Activated B cell treated with CpG ODN at 0.5 μM for 24 hours (primary cell): Measurements from ENCODE around the gene AGAP2. TPM values are rescaled to one million over a fixed set of nuclear protein-coding genes. Genes with fewer than 3 reads are reported as not detected.

Experiments used
- ATAC-seq: fragments of 200-7000 bp; cut with Tn5 transposase; one replicate; pipeline ENCODE4 v1.10.0; 2021; ENCODE audit warnings: low read depth, mild to moderate bottlenecking, moderate library complexity
- CTCF ChIA-PET: fragments of 350-600 bp; sonication (Branson Sonifier 250); formaldehyde crosslinking; loops from one replicate; lab custom pipeline; 2021; ENCODE audit warnings: antibody characterized with exemption; lab: Charles Lee
- POLR2A ChIA-PET: fragments of 350-600 bp; sonication (Branson Sonifier 250); formaldehyde crosslinking; loops from one replicate; lab custom pipeline; 2021; ENCODE audit warnings: antibody characterized with exemption; lab: Charles Lee
- DNase-seq: peaks from one replicate; pipeline ENCODE4 v3.0.0; 2022
- H3K27ac Mint-ChIP-seq: one replicate; pipeline ENCODE4 v1.8.0; 2020; ENCODE audit warnings: mixed read lengths
- H3K27me3 Mint-ChIP-seq: one replicate; pipeline ENCODE4 v1.8.0; 2021; ENCODE audit warnings: mixed read lengths
- H3K36me3 Mint-ChIP-seq: one replicate; pipeline ENCODE4 v1.8.0; 2021; ENCODE audit warnings: low read depth, mixed read lengths
- H3K4me1 Mint-ChIP-seq: one replicate; pipeline ENCODE4 v1.8.0; 2021; ENCODE audit warnings: mixed read lengths
- H3K4me3 Mint-ChIP-seq: one replicate; pipeline ENCODE4 v1.8.0; 2020; ENCODE audit warnings: mild to moderate bottlenecking, mixed read lengths
- H3K9me3 Mint-ChIP-seq: one replicate; pipeline ENCODE4 v1.8.0; 2020; ENCODE audit warnings: mixed read lengths
- CTCF ChIP-seq: fragments of 200-600 bp; IDR thresholded peaks from one replicate; pipeline ENCODE4 v1.8.0; 2022; ENCODE audit warnings: antibody characterized with exemption, mild to moderate bottlenecking
- intact Hi-C: fragments of 100-400 bp; cut with micrococcal nuclease; formaldehyde crosslinking; loops from one replicate; pipeline ENCODE4 v1.15.1; 2024
- total RNA-seq: library from RNA; stranded (reverse); gene quantifications from 2 replicates; pipeline ENCODE4 v1.2.3, GENCODE V29; 2022

AGAP2 gene
- total RNA-seq, 1 donor from 2014 or later = 18.5 TPM

DNA sequence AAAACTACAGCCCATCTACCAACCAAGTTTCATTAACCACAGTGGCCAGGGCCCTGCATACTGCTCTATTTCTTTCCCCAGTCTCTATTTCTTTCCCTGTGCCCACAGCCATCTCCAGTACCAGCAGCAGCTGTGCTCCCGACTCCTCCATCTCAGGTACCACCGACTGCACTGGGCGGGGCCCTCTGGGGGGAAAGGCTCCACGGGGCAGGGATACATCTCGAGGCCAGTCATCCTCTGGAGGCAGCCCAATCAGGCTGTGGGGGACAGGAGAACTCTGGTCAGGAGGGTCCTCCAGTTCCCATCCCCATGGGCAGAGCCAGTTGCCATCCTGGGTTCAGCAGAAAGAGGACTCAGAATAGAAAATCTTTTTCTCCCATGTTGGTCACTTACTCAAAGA, 10.5 kb upstream of the AGAP2 start:
- peaks cover 60% of the 10 kb centered on the region for H3K36me3 Mint-ChIP-seq

DNA sequence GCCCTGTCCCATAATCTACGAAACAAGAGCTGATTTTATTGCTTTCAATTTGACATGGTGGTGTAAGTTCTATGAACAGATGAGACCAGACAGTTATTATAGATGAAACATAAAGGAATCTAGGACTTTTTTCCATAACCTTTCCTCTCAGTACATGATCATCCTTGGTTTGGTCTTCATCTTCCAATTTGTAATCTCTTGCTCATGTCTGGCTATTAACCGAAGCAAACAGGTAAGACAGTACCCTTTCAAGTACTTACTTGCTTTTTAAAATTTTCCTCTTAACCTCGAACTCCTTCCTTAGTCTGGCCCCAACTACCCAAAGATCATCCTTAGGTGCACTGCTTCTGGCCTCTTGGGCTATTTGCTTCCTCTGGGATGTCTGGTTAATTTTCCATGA, 7.5 kb upstream of the AGAP2 start:
- TF ChIP-seq CTCF = no peak
- Mint-ChIP-seq H3K36me3 (peaks cover 50% of the 10 kb centered on the region), H3K27me3 (no peaks in the 10 kb centered on the region), H3K4me3 (peak overlapping the region; percentile 86), H3K9me3 (no peaks in the 10 kb centered on the region), H3K4me1 (peaks cover 52% of the 10 kb centered on the region), H3K27ac (peak overlapping the region; percentile 89)
- ATAC-seq = no peak
- POLR2A ChIA-PET = interaction anchor here (1.4 to 2.7 kb wide), 3 partner anchors 8 to 52 kb away, joined by 4 to 28 read pairs (median 4); partner anchors contain the start of genes MARCHF9 and OS9
- intact Hi-C loops = no loop called here
- CTCF ChIA-PET = no interaction called here
- DNase-seq = no peak

More for the DNA sequence above, 10.5 kb upstream of the AGAP2 start:
- H3K27ac Mint-ChIP-seq = no peak overlapping the region
- DNase-seq (no peak), ATAC-seq (no peak)
- ChIA-PET CTCF (no interaction called here), POLR2A (interaction anchor here (0.6 to 0.7 kb wide), 2 partner anchors 638 to 1290 kb away, joined by 3 to 5 read pairs; partner anchors contain the start of gene STAT6)
- H3K4me3 Mint-ChIP-seq = no peak overlapping the region
- H3K9me3 Mint-ChIP-seq = no peaks in the 10 kb centered on the region
- intact Hi-C loops = no loop called here
- no peaks in the 10 kb centered on the region for H3K27me3 Mint-ChIP-seq
- H3K4me1 Mint-ChIP-seq = peaks cover 62% of the 10 kb centered on the region
- no peak for TF ChIP-seq CTCF

- Mint-ChIP-seq H3K27me3 (no peaks in the 10 kb centered on the region), H3K4me1 (peaks cover 52% of the 10 kb centered on the region), H3K4me3 (peak overlapping the region; percentile 86), H3K9me3 (no peaks in the 10 kb centered on the region), H3K27ac (peak overlapping the region; percentile 89), H3K36me3 (peaks cover 46% of the 10 kb centered on the region)
- no peak for DNase-seq
- intact Hi-C loops = loop anchor here (2.0 kb wide), 1 partner anchor 223 kb away; the partner anchor contains the start of gene MBD6
- ChIA-PET POLR2A (interaction anchor here (0.8 to 2.7 kb wide), 9 partner anchors 9 to 265 kb away, joined by 3 to 28 read pairs (median 4); partner anchors contain the start of genes ARHGAP9, ATP23, CTDSP2 and MARCHF9), CTCF (interaction anchor here (1.9 kb wide), 1 partner anchor 11 kb away, joined by 14 read pairs; no protein-coding TSS in a partner anchor)
- TF ChIP-seq CTCF = no peak
- ATAC-seq = no peak
Measured at GRCh38 chr12:57745485-57745881, 6.9 kb upstream of the AGAP2 start.

DNA sequence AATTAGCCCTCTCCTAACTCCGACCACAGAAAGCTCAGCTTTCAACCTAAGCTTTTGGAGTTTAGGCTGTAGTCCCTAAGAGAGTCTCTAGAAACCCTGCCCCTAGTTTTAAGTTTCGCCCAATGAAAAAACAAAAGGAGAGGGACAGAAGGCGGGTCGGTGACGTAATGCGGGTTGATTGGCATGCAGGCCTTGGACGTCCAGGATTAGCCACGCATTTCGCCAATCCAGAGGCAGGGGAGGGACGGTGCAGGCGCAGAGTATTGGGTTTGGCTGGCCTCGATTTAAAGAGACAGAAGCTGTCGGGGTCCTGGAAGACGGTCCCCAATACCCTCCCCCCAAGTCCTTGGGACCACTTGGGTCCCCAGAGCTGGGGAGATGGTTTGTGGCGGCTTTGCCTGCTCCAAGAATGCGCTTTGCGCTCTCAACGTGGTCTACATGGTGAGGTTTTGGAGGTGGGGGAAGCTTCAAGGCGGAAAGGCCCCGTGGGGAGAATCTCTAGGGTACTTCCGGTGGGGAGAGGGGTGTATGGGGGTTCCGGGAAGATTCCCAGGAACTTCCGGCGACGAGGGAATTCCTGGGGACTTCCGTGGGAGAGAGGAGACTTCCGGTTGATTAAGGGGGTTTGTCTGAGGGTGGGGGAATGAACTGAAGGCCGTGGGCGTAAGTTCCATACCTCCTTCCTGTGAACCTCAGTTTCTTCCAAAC, 6.4 kb upstream of the AGAP2 start, which contains the start of gene TSPAN31:
Gene TSPAN31 (plus strand): TSS at position 263 of the 708 bp plus-strand sequence. CDS start 116 bp downstream, at position 379.
- POLR2A ChIA-PET = interaction anchor here (0.6 to 2.7 kb wide), 17 partner anchors 9 to 1915 kb away, joined by 3 to 28 read pairs (median 4); partner anchors contain the start of genes ARHGAP9, ATP23, CTDSP2 and MARCHF9
- TF ChIP-seq CTCF = no peak
- DNase-seq (peak; percentile 81), ATAC-seq (peak; percentile 87)
- intact Hi-C loops = loop anchor here (1.0 to 5.0 kb wide), 7 partner anchors 7 to 288 kb away; partner anchors contain the start of genes CDK4, EEF1AKMT3, GLI1 and INHBE
- Mint-ChIP-seq H3K4me3 (peak within 1 kb of the TSS; percentile 86), H3K36me3 (peaks cover 42% of the 10 kb centered on the region), H3K4me1 (peaks cover 53% of the 10 kb centered on the region), H3K27ac (peak within 1 kb of the TSS; percentile 89), H3K27me3 (no peaks in the 10 kb centered on the region), H3K9me3 (no peaks in the 10 kb centered on the region)
- CTCF ChIA-PET = interaction anchor here (1.0 to 1.9 kb wide), 2 partner anchors 11 to 38 kb away, joined by 4 to 14 read pairs; partner anchors contain the start of gene TSFM
